SK-N-SH treated with all-trans-retinoic acid at 6 μM for 48 hours (cell line): ENCODE results near the gene GORAB.

Experiments
- PATZ1 ChIP-seq: fragments of 250-450 bp; sonication (Bioruptor Pico); IDR thresholded peaks from 2 replicates; pipeline ENCODE4 v1.8.0; 2020; ENCODE audit warnings: mild to moderate bottlenecking, moderate library complexity, borderline replicate concordance
- PPARA ChIP-seq: fragments of 250-450 bp; sonication (Bioruptor Pico); IDR thresholded peaks from 2 replicates; pipeline ENCODE4 v1.5.0; 2020; ENCODE audit warnings: mild to moderate bottlenecking, borderline replicate concordance
- TCF4 ChIP-seq: fragments of 250-450 bp; sonication (Bioruptor Pico); IDR thresholded peaks from 2 replicates; pipeline ENCODE4 v1.8.0; 2021; ENCODE audit warnings: mild to moderate bottlenecking, moderate library complexity, borderline replicate concordance
- TOX ChIP-seq: fragments of 250-450 bp; sonication (Bioruptor Pico); IDR thresholded peaks from 2 replicates; pipeline ENCODE4 v1.8.0; 2021; ENCODE audit warnings: mild to moderate bottlenecking, moderate library complexity, borderline replicate concordance
- TSHZ2 ChIP-seq: fragments of 250-450 bp; sonication (Bioruptor Pico); IDR thresholded peaks from 2 replicates; pipeline ENCODE4 v1.5.0; 2020; ENCODE audit warnings: mild to moderate bottlenecking, moderate library complexity
- ZFP3 ChIP-seq: fragments of 250-450 bp; sonication (Bioruptor Pico); IDR thresholded peaks from 2 replicates; pipeline ENCODE4 v1.5.0; 2020; ENCODE audit warnings: mild to moderate bottlenecking, moderate library complexity
- ZFP30 ChIP-seq: fragments of 450-650 bp; formaldehyde crosslinking; IDR thresholded peaks from 2 replicates; pipeline ENCODE4 v1.5.0; 2022; ENCODE audit warnings: mild to moderate bottlenecking, moderate library complexity
- ZNF8 ChIP-seq: fragments of 450-650 bp; formaldehyde crosslinking; IDR thresholded peaks from 2 replicates; pipeline ENCODE4 v1.5.0; 2020; ENCODE audit warnings: mild to moderate bottlenecking, moderate library complexity

- no peak for TF ChIP-seq ZFP30 (CRISPR knock-in tag)
- no peak for TF ChIP-seq ZFP3
- no peak for TF ChIP-seq PATZ1
- TF ChIP-seq TCF4, result no peak
- 0 out of 2 replicates have a peak, but pooled peaks have one; percentile 32 for TF ChIP-seq TOX (CRISPR knock-in tag)
- TF ChIP-seq PPARA (CRISPR knock-in tag), result no peak
- TF ChIP-seq ZNF8 (CRISPR knock-in tag), result no peak
- no peak for TF ChIP-seq TSHZ2 (CRISPR knock-in tag)
Measured at GRCh38 chr1:170545476-170545875, 13.5 kb downstream of the GORAB start.
